Stimulated activated CD8-positive, alpha-beta memory T cell treated with anti-CD3 and anti-CD28 coated beads, Interleukin-15, amount 100 ng/mL, for 24 hours (primary cell): Measurements from ENCODE around the gene ANKRD23.
"Not testable (repeated sequence)": the region's sequence is repeated elsewhere in the genome, so short reads cannot be mapped to it uniquely, and the experiment has no call there.

Source experiments
- DNase-seq: peaks from one replicate; pipeline ENCODE4 v3.0.0-alpha.2; 2020; ENCODE audit warnings: low read depth

Gene ANKRD23

DNA sequence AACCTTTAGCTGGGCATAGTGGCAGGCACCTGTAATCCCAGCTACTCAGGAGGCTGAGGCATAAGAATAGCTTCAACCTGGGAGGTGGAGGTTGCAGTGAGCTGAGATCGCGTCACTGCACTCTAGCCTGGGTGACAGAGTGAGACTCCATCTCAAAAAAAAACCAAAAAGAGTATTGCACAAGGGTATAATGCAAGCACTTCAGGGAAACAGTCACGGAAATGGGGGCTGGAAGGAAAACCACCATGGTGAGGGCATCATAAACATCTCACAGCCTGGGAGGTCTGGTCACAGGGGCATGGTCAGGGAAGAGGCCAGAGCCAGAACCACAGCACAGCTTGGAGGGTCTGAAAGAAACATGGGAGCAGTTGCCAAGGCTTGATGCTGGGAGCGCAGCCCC, 19.2 kb upstream of the ANKRD23 start:
- DNase-seq = not testable (repeated sequence)

DNA sequence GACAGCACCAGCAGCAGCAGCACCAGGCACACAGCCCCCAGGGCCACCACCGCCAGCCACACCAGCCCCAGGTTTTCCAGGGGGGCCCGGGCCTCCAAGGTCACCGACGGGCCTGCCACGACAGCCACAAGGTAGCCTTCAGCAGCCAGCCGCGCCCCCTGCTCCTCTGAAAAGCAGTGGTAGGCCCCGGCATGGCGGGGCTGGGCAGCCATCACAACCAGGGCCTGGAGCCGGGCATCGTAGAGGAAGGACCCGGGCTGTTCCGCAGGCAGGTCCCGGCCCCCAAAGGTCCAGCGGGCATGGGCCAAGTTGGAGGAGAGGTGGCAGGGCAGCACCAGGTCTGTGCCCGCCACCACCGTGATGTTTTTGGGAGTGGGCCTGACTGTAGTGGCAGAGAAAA, 17.3 kb upstream of the ANKRD23 start:
- no peak for DNase-seq

DNA sequence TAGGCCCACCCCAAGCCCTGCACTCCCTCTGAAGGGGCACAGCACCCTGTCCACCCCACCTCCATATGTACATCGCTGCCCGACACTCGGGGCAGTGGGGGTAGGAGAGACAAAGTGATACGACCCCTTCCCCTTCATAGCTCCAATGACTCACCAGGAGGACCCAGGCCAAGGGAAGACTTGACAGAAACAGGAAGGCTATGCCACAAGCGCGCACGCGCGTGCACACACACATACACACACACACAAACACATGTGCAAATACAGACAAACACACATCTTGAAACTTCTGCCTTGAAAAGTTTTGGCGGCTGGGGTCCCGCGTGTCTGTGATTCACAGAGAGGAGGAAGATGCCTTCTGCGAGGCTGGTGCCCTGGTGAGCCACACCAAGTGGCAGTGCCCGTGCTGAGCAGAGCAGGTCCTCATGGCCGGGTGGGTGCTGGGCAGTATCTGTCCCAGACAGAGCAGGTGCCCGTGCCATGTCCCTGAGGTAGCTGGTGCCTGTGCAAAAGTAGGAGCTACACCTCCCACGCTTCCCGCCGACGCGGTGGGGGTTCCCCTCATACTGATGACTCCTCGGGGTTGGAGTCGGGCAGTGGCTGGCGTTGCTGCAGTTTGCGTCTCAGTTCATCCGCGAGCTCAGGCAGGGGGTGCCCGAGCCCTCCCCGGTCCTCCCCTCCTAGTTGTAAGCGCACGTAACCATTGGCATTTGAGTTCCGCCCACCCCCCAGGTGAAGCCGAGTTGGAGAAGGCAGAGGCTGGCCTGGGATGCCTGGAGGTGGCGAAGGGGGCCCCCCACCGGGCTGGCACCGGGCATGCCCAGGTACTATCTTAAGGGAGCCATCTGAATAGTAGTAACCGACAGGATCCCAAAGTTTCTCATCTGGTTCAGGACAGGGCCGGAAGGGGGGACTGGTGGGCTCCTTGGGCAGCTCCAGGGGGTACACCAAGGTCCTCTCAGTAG, 16.5 kb upstream of the ANKRD23 start:
- no peak for DNase-seq

DNA sequence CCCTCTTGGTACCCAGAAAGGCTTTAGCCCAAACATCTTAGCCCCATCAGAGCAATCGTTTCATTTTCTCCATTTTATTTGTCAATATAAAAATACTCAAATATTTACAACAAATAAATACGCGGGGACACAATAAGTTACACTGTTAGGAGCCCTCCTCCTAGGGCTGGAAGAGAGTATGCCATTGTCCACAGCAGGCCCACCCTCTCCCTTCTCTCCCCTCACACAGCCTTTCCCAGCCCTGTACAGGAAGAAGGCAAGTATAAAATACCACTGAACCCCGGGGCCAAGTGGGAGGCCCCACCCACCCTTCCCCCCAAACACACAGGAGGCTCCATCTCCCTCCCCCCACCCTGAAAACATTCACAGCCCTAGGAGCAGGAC, 15.9 kb upstream of the ANKRD23 start:
- DNase-seq = no peak

DNA sequence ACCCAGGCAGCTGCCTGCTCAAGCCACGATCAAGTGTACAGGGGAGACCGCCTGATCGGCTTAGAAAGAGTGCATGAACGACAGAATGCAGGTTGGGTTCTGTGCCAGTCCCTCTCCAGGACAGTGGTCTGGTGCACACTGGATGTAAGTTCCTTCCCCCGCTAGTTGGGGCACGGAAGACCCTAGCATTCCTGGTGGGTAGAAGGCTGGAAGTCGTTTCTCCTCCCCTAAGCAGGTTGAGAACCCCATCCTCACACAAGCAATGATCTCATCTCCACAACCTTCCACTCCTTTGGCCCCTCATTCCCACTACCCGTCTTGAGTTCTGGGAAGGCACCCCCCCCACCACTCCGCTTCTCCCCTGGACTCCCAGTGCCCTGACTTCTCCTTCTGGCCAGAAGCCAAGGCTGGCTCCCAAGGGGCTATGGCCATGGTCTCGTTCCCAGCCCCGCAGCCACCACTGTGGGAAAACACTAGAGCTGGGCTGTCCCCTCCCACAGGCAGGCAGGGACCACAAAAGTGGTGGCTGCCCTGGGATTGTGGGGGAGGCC, 15.4 kb upstream of the ANKRD23 start:
- DNase-seq = no peak

DNA sequence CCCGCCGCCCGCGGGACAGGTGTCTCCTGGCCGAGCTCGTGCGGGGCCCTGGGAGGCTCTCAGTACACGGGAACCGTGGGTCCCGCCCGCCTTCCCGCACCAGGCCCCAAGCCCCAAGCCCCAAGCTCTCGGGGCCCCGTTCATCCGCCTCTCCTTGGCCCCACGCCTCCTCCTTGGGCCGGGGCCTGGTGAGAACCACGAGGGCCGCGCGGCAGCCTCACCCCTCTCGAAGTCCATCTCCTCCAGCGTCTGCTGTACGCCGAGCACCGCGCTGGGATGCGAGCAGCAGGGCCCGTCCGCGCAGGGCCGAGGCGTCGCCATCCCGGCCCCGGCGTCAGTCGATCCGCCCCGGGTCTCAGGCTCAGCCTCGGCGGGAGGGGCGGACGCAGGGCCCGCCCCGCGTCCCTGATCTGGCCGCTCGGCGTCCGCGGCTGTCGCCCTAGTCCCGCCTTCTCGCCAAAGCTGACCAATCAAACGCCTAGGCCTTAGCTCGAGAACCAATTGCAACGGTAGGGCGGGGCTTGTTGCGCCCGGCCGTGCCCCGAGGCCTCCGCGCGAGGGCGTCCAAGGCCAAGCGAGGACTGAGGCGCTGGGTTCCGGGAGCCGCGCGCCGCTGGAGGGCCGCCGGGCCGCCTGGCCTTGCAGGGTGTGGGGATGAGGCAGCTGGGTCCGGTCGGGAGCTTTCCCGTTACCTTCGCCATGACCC, 14.0 kb upstream of the ANKRD23 start, which contains the start of gene ANKRD39:
TSS of gene ANKRD39 (minus strand) at position 350 of the 706 bp plus-strand sequence. CDS start at position 321, 29 bp downstream.
- peak; percentile 88 for DNase-seq

DNA sequence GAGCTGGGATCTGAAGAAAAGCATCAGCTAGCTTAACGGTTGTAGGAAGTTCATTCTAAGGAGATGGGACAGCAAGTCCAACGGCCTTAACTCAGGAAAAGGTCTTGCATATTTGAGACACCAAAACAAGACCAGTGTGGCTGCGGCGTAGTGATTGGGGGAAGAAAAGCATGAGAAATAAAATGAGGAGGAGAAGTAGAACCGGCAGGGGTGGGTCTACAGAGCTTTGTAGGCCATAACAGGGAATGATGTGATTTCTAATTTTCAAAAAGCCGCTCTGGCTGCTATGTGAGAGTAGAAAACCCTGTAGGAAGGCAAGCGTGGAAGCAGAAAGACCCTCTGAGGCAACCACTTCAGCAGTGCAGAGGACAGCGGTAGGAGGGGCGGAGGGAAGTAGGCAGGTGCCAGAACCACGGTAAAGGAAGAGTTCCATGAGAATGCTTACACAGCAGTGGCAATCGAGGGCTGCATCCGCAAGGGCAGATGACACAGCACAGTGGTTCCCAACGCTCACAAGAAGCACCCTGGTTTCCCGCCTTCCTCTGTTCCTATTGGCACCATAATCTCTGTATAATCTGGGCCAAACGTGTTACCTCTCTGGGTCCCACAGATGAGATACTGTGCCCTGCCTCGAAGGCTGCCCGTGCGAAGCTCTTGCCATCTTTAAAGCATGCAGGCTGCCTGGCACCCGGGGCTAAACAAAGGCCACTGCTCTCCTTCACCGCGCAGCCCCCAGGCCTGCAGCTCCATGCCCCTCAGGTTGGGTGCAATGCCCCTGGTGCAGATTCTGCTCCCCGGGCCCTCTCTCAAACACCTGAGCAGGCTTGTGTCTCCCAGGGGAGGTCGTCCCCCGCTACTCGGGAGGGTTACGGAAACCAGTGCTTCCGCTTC, 13.2 kb upstream of the ANKRD23 start:
- no peak for DNase-seq

DNA sequence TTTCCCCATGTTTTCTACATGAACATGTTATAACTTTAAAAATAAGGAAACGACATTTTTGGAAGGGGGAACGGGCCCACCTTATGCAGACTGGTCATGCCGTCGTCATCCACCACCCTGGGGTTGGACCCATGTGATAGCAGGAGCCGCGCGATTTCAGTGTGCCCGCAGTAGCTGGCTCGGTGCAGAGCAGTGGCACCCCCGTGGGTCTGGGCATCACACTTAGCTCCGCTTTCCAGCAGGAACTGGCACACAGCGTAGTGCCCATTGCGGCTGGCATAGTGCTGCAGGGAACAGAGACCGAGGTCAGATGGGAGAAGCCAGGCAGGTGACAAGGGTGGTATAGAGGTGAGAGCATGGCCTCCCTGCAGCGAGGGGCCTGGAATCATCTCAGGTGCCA, 9.5 kb upstream of the ANKRD23 start:
- no peak for DNase-seq

DNA sequence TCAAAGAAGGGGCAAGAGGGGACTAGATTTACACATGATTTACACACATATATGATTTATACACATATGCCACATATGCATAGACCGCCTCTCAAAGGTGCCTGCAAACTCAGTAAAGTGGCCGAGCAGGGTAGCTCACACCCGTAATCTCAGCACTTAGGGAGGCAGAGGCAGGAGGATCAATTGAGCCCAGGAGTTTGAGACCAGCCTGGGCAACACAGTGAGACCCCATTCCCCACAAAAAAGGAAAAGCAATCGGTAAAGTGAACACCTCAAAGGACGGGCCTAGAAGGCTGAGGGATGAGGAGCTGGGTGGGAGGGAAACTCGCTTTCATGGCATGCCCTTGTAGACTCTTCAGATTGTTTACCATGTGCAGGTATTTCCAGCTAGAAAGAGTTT, 8.8 kb upstream of the ANKRD23 start:
- no peak for DNase-seq

DNA sequence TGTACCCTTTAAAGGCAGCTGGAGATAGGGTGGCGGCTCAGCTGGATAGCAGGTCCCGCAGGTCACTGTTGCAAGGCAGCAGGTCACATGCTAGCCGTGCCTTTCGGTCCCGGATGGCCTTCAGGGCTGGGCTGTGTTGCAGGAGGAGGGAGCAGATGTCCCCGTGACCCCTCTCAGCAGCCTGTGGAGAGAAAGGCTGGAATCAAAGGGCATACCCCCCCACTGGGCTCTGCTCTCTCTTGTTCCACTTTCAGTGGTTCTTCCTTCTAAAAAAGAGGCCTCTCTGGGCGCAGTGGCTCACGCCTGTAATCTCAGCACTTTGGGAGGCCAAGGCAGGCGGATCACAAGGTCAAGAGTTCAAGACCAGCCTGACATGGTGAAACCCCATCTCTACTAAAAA, 4.4 kb upstream of the ANKRD23 start:
- no peak for DNase-seq

DNA sequence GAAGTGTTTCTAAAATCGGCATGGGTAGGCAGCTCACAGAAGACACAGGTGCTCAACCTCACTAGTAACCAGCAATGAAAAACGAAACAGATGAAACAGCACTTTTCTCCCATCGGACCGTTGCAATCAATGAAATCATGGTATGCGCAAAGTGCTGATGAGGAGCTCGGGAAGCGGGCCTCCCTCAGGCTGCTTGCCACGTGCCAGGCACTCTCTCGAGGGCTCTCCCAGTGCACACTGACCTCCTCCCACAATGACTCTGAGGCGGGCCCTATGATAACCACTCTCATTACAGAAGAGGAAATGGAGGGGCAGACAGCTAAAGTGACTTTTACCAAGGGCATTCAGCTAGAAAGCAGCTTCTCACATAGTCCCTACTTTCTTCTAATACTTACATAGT, 3.8 kb upstream of the ANKRD23 start:
- DNase-seq = no peak

DNA sequence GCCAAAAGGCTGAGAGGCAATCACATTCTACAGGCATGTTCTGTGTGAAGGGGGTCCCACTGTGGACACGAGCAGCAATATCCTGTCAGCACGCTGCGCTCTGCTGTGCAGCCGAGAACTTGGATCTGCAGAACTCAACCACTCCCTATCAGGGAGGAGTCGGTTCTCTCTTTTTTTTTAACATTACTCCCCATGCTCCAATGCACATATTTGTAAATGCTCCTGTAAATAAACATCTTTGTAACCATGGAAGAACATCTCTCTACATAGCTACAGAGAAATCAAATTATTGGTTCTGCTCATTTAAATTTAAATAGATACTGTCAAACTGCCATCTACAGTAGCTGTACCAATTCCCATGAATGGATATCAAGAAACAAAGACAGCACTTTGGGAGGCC, 3.0 kb upstream of the ANKRD23 start:
- no peak for DNase-seq

DNA sequence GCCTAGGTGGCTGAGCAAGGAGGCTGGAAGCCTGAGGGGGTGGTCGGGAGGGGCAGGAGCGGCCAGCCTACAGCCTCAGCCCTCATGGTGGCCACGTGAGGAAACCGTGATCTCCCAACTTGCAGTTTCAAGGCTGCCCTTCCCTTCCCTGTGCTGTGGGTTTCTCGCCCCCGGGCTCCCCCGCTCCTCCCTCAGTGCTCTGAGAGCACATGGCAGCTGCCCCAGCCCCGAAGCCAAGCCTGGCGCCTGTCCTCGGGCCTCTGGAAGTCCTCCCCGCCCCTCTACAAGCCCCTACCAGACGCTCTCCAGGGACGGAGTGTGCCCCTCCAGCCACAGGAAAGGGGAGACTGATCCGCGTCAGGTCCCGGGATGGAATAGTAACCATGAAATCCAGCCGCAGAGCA, 586 bp upstream of the ANKRD23 start:
- no peak for DNase-seq

DNA sequence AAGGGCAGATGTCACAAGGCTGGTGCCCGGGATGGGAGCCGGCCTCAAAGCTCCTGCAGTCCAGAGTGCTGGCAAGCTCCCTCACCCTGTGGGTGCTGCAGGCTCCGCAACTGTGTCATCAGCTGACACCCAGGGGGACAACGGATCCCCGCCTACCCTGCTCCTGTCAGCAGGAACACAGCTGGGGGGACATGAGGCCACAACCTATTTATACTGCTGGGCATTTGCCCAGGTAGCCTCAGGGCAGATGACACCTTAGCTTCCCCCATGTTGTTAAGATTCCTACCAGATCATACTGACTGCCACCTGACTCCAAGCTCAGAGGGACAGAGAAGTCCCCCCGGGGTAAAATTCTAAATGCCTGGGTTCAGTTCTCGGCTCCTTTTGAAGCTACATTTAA, 1.2 kb downstream of the ANKRD23 start:
- no peak for DNase-seq

DNA sequence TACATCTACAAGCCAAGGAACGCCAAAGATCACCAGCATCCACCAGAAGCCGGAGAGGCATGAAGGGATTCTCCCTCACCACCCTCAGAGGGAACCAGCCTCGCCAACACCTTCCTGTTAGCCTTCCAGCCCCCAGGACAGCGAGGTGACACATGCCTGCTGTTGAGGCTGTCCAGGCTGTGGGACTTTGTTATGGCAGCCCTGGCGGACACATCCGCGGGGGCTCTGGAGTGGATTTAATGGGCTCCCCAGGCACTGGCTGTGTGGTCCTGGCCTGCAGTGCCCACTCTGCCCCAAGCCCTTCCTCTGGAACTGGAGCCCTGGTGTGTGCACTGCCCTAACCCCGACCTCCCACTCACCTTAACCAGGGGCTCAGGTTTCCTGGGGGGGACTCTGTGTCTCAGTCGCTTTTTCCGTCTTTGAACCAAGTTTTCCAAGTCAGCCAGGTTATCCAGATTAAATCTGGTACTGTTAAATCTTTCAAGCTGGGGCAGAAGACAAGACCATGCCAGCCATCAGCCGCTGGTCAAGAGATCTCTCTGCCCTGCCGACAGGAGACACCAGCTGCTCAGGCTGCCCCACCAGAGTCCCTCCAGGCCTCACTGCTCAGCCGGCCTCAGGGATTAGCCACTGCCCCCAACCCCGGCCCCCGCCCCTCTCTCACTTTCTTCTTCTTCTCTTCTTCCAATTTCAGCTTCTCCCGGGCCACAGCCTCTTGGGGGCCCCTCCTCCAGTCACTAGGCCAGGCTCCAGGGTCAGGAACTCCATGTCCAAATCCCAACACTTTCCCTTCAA, 1.9 kb downstream of the ANKRD23 start:
- DNase-seq = no peak

DNA sequence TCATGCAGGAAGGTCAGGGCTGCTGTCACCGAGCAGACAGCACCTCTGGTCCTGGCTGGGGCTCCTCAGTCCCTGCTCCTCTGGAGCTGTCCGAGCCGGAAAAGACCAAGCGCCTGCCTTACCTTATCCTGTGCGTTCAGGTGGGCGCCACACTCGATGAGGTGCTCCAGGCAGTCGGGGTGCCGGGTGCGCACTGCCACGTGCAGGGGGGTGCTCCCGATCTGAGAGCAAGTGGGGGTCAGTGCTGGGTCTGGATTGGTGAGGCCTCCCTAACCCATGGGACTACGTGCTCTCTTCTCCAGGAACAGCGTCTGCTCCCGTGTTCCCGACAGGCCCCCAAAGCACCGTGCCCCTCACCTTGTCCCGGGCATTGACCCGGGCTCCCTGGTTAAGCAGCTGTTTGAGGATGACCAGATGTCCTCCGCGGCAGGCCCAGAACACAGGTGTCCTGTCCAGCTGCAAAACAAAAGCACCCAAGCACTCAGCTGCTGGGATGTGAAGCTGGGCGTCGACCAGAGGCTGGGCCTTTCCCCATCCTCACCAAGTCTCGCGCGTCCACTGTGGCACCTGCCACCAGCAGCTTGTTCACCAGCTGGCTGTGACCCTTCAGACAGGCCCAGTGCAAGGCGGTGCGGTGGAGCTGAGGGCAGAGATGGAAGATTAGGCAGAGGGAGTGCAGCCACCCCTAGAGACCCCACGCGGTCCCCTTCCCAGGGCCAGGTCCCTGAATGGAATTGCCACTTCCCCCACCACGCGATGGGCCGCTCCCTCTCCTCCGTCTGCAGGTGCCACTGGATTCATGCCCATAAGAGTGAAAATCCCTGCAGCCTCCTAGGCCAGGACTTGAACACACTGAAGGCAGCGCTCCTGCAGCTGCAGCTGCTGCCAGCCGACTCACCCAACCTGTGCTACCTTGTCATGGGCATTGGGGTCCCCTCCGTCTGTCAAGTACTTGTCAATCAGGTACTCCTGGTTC, 3.7 kb downstream of the ANKRD23 start:
- no peak for DNase-seq

DNA sequence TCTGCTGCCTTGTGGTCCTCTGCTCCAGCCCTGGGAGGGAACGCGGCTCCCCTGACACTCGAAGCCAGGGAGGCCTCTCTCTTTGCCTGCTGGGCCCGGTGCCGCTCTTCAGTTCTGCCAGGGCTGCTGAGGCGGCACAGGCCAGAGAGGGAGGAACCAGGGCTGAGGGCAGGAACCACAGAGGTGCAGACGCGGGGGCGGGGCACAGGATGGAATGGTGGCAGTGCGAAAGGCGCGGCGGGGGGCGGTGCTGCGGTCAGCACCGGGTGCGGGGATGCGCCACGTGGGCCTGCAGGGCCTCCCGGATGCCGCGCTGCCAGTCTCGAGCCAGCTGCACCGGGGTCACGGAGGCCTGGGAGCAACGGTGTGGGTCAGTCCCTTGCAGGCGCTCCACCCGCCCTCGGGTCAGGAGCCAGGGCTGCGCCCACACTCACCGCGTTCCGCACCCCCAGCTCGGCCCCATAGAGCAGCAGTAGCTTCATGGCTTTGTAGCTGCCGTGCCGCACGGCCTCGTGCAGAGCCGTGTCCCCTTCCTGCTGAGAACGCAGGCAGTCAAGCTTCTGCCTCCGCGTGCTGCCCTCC, 4.4 kb downstream of the ANKRD23 start:
- DNase-seq = peak; percentile 57

DNA sequence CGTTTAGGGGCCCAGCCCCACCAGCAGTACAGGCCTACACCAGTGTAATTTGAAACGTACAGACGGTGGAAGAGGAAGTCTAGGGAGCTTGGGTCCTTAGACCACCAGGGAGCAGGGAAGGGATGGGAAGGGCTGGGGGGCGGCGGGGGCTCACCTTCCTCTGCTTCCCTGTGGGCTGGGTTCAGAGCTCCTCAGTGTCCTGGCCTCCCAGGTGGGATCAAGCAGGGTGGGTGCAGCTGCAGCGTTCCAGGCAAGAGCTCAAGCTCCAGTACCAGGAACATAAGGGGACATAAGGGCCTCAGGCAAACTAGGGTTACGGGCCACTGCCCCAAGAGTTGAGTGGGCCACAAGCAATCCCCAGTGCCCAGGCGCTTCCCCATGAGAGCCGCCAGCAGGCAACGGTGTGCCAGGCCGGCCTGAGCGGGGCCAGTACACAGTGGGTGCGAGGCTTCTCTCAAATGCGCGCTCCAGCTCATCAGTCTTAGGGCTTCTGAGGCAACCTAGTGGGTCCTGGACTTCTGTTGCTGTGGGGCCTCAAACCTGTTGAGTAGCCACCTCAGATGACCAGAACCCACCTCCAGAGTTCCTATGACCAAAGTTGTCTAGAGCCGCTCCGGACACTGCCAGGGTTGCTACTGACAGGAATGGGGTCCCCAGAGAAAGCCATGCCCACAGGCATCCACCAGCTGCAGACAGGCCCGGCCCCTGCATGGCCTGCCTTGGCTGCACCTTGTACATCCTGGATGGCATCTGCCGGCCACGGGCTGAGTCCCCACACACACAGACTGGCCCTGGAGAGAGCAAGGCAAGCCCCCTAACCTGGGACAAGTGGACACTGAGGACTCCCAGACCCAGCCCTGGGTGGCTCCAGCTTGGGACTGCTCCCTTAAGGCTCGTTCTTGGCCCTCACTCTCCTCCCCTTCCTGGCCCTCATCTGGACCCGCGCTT, 5.2 kb downstream of the ANKRD23 start:
- no peak for DNase-seq
